Ovary (tissue), 3 donors: ENCODE results near the gene PIERCE2.
"Not testable (repeated sequence)": the region's sequence is repeated elsewhere in the genome, so short reads cannot be mapped to it uniquely, and the experiment has no call there.

ENCODE experiments used
- EP300 ChIP-seq: sonication (generic); formaldehyde crosslinking; IDR thresholded peaks from one replicate; pipeline ENCODE4 v1.6.1; 2017; ENCODE audit warnings: antibody characterized with exemption
- POLR2A ChIP-seq: fragments of 450-650 bp; IDR thresholded peaks from one replicate; pipeline ENCODE4 v1.6.1; 2017; ENCODE audit warnings: antibody characterized with exemption, mild to moderate bottlenecking, moderate library complexity
- TF ChIP-seq, protein P1 (sequence below), 3 donors: fragments of 450-650 bp in 2 of 3; fragments of 200-600 bp in 1 of 3; IDR thresholded peaks; one replicate each; pipeline versions ENCODE4 v1.5.1 to v1.8.0; 2016 to 2022; ENCODE audit warnings: antibody characterized with exemption in 3 of 3, mild to moderate bottlenecking in 1 of 3
- donor health status: DM: no; HTN: no; CAD: no.

DNA sequence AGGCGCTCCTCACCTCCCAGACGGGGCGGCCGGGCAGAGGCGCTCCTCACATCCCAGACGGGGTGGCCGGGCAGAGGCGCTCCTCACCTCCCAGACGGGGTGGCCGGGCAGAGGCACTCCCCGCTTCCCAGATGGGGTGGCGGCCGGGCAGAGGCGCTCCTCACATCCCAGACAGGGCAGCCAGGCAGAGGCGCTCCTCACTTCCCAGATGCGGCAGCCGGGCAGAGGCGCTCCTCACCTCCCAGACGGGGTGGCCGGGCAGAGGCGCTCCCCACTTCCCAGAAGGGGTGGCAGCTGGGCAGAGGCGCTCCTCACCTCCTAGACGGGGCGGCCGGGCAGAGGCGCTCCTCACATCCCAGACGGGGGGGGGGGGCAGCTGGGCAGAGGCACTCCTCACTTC lies 37.6 kb downstream of the PIERCE2 start:
- TF ChIP-seq POLR2A, EP300: not testable (repeated sequence)
- TF ChIP-seq, protein P1, sequence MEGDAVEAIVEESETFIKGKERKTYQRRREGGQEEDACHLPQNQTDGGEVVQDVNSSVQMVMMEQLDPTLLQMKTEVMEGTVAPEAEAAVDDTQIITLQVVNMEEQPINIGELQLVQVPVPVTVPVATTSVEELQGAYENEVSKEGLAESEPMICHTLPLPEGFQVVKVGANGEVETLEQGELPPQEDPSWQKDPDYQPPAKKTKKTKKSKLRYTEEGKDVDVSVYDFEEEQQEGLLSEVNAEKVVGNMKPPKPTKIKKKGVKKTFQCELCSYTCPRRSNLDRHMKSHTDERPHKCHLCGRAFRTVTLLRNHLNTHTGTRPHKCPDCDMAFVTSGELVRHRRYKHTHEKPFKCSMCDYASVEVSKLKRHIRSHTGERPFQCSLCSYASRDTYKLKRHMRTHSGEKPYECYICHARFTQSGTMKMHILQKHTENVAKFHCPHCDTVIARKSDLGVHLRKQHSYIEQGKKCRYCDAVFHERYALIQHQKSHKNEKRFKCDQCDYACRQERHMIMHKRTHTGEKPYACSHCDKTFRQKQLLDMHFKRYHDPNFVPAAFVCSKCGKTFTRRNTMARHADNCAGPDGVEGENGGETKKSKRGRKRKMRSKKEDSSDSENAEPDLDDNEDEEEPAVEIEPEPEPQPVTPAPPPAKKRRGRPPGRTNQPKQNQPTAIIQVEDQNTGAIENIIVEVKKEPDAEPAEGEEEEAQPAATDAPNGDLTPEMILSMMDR (IDR thresholded peaks at IDR 0.05), result not testable (repeated sequence)
